Epithelial cell of proximal tubule (primary cell): ENCODE results near the gene KMT2A. TPM values are rescaled to one million over a fixed set of nuclear protein-coding genes. Genes with fewer than 3 reads are reported as not detected.

ENCODE experiments used
- DNase-seq: peaks from one replicate; pipeline ENCODE4 v3.0.0-alpha.2; 2011; ENCODE audit warnings: low read depth
- H3K4me3 ChIP-seq: 2 replicates; pipeline ENCODE4 v1.5.1; 2011; ENCODE audit warnings: low read depth, mild to moderate bottlenecking, low read length
- total RNA-seq: library from RNA; depleted of rRNA; stranded (reverse); fragments of >200 nt; gene quantifications from 2 replicates; pipeline ENCODE4 v1.2.3, GENCODE V29; 2015
- TF ChIP-seq, protein P1 (sequence below): conservative IDR thresholded peaks from 2 replicates; pipeline ENCODE4 v1.5.1; 2012; ENCODE audit warnings: low read depth, mild to moderate bottlenecking, low read length

The KMT2A gene
- total RNA-seq, 1 donor from 2014 or later = 42.1 TPM

DNA sequence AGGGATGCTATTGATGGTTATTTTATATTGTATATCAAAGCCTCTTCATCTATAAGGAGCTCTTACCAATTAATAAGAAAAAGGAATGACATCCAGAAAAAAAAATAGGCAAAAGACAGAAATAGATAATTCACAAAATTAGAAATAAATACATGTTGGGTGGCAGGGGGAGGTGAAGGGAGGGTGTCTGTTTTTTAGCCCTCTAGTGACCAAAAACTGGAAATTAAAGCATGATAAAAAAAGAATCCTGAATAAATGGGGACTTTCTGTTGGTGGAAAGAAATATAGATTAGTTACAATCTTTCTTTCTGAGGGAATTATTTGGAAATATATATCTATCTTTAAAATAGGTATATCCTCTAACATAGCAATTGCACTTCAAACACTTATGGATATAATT, 49.0 kb downstream of the KMT2A start:
- no peak for DNase-seq
- no peak overlapping the region for H3K4me3 ChIP-seq
- TF ChIP-seq, protein P1, sequence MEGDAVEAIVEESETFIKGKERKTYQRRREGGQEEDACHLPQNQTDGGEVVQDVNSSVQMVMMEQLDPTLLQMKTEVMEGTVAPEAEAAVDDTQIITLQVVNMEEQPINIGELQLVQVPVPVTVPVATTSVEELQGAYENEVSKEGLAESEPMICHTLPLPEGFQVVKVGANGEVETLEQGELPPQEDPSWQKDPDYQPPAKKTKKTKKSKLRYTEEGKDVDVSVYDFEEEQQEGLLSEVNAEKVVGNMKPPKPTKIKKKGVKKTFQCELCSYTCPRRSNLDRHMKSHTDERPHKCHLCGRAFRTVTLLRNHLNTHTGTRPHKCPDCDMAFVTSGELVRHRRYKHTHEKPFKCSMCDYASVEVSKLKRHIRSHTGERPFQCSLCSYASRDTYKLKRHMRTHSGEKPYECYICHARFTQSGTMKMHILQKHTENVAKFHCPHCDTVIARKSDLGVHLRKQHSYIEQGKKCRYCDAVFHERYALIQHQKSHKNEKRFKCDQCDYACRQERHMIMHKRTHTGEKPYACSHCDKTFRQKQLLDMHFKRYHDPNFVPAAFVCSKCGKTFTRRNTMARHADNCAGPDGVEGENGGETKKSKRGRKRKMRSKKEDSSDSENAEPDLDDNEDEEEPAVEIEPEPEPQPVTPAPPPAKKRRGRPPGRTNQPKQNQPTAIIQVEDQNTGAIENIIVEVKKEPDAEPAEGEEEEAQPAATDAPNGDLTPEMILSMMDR = peak; percentile 20

DNA sequence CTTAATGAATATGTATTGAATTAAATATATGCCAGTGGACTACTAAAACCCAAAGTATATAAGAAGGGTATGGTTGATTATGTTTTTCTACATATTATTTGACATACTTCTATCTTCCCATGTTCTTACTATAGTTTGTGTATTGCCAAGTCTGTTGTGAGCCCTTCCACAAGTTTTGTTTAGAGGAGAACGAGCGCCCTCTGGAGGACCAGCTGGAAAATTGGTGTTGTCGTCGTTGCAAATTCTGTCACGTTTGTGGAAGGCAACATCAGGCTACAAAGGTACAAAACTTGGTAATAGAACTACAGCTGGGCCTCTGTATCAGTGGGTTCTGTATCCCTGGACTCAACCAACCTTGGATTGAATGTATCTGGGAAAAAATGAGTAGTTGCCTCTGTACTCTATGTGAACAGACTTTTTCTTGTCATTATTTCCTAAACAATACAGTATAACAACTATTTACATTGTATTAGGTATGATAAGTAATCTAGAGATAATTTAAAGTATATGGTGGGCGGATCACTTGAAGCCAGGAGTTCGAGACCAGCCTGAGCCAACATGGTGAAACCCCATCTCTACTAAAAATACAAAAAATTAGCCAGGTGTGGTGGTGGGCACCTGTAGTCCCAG, 52.3 kb downstream of the KMT2A start:
- no peak overlapping the region for H3K4me3 ChIP-seq
- TF ChIP-seq, protein P1 = peak; percentile 92
- DNase-seq = peak; percentile 26

DNA sequence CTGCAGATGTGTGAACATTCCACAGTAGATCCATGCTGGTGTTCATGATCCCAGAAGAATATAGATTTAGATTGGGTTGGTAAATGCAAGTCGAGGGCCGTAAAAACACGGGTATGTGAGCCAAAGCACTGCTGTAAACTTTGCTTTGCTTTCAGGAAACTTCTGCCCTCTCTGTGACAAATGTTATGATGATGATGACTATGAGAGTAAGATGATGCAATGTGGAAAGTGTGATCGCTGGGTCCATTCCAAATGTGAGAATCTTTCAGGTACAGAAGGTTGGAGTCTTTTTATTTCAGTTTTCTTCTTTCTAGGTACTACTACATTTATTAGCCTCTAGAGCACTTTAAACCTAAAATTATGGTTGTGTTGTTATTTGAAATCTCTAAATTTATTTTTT, 54.7 kb downstream of the KMT2A start:
- TF ChIP-seq, protein P1 = no peak
- H3K4me3 ChIP-seq = no peak overlapping the region
- no peak for DNase-seq

DNA sequence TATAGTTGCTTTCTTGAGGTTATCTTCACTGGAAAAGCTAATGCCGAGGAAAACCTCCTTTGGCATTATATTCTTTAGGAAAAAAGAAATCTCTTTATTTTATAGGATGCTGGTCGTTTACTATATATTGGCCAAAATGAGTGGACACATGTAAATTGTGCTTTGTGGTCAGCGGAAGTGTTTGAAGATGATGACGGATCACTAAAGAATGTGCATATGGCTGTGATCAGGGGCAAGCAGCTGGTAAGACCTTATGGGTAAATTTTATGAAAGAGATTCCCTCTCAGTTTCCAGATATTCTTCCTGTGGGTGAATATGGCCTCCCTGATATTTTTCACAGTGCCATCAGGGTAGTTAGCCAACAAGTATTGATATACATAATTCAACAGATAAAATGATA, 61.5 kb downstream of the KMT2A start:
- no peak for DNase-seq
- H3K4me3 ChIP-seq = no peak overlapping the region
- TF ChIP-seq, protein P1 = no peak

DNA sequence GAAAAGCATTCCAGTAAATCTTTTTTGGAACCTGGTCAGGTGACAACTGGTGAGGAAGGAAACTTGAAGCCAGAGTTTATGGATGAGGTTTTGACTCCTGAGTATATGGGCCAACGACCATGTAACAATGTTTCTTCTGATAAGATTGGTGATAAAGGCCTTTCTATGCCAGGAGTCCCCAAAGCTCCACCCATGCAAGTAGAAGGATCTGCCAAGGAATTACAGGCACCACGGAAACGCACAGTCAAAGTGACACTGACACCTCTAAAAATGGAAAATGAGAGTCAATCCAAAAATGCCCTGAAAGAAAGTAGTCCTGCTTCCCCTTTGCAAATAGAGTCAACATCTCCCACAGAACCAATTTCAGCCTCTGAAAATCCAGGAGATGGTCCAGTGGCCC, 66.9 kb downstream of the KMT2A start:
- no peak for DNase-seq
- no peak overlapping the region for H3K4me3 ChIP-seq
- TF ChIP-seq, protein P1 = no peak

DNA sequence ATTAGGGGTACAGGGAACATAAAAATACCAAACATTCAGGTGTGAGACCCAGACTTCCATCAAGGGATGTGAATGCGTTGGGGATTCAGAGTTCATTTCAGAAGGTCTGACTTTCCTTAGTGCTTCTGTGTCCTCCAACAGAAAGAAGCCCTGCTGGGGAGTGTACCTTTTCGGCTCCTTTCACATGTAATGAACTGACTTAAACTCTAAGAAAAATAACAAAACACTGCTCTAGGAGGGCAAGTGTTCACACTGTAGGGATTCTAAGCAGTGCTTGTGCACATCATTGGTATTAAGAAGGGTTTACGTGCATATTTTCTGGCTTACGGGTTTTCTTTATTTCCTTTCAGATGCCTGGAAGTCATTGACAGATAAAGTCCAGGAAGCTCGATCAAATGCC, 75.3 kb downstream of the KMT2A start:
- TF ChIP-seq, protein P1 = no peak
- DNase-seq = no peak

DNA sequence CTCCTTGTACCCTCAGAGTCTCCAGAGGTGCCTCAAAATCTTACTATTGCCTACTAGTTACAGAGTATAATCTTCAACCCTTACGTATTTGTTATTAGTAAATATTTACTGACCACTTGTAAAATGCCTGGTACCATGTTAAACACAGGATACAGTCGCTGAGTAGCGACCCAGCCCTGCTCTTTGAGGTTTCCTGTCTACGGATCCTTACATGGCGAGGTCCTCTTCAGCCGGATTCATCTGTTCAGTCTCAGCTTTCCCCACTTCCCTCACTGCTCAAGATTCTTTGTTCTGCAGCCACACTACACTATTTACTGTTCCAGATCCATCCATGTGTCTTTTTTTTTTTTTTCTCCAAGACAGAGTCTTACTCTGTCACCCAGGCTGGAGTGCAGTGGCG, 77.8 kb downstream of the KMT2A start:
- no peak for DNase-seq
- H3K4me3 ChIP-seq = no peak overlapping the region
- TF ChIP-seq, protein P1 = no peak

More for the DNA sequence above, 75.3 kb downstream of the KMT2A start:
- no peak overlapping the region for H3K4me3 ChIP-seq
